ENCODE data around the gene PTPRM.

DNA sequence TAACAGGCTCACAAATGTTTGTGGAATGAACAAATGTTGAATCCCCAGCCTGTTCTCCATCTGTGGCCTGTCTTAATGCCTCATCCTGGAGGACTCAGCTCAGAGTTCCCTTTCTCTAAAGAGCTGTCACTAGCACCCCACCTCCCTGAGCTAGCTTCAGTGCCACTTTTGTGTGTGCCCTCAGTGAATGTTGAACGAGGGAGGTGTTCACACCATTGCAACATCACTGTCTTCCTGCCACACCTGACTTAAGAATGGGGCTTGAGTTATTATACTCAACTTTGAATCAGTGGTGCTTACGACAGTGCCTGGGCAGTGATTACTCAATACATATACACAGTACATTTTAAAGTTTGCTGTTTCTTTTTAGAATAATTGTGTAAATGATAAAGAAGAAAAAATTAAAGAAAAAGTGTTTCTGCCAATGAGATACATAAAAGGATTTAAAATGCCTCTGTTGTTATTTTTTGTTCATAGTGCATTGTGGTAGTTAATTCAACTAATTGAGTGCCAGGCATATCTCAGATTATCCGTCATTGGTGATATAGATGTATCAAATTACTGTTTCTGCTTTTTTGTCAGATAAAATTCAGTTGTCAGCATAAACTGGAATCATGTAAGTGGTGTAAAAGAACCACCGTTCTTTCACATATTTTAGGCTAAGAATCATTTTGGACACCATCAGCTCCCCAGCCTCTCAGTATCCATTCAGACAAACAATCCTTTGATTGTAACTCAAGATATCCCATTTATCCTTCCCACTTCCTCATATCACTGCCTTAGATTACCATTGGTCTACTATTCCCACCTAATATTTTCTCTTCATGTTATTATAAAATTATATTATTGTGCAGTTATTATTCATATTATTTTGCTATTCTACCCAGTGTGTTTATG, 304.7 kb downstream of the PTPRM start:
- TF ChIP-seq FOS (IDR thresholded peaks at IDR 0.05; ENCODE audit: low read depth, low read length) = no peak
- TF ChIP-seq, protein P1, sequence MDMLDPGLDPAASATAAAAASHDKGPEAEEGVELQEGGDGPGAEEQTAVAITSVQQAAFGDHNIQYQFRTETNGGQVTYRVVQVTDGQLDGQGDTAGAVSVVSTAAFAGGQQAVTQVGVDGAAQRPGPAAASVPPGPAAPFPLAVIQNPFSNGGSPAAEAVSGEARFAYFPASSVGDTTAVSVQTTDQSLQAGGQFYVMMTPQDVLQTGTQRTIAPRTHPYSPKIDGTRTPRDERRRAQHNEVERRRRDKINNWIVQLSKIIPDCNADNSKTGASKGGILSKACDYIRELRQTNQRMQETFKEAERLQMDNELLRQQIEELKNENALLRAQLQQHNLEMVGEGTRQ (IDR thresholded peaks at IDR 0.05; ENCODE audit: low read depth, low read length) = no peak
- no peak for TF ChIP-seq RAD21 (IDR thresholded peaks at IDR 0.05; ENCODE audit: low read length)
- peak; percentile 66 for TF ChIP-seq MAFK (IDR thresholded peaks at IDR 0.05; ENCODE audit: low read depth, low read length)
- no peak for TF ChIP-seq CTCF (conservative IDR thresholded peaks at IDR 0.05; ENCODE audit: low read depth, low read length)
- TF ChIP-seq MAZ (IDR thresholded peaks at IDR 0.05; ENCODE audit: borderline replicate concordance, low read depth, low read length) = no peak
- no peak for TF ChIP-seq POLR2A (IDR thresholded peaks at IDR 0.05; ENCODE audit: low read depth, low read length)
- no peak for TF ChIP-seq ELK1 (IDR thresholded peaks at IDR 0.05; ENCODE audit: borderline replicate concordance, low read depth, low read length)
- TF ChIP-seq RCOR1 (IDR thresholded peaks at IDR 0.05; ENCODE audit: insufficient replicate concordance, low read length) = no peak
- peak; percentile 73 for TF ChIP-seq CEBPB (IDR thresholded peaks at IDR 0.05; ENCODE audit: low read depth, low read length)
